IPS-NIHi7 (cell line): ENCODE measurements around the gene DHRSX.
"Not testable (repeated sequence)": the region's sequence is repeated elsewhere in the genome, so short reads cannot be mapped to it uniquely, and the experiment has no call there.

Experiments
- DNase-seq: peaks from one replicate; pipeline ENCODE4 v3.0.0; 2012; ENCODE audit warnings: mixed read lengths; ENCODE audit errors: extremely low spot score

Gene DHRSX

GRCh38 chrX:2425286-2426071, 75.3 kb downstream of the DHRSX start:
- peak; percentile 36 for DNase-seq

GRCh38 chrX:2424317-2424716, 76.5 kb downstream of the DHRSX start:
- DNase-seq = no peak

DNA sequence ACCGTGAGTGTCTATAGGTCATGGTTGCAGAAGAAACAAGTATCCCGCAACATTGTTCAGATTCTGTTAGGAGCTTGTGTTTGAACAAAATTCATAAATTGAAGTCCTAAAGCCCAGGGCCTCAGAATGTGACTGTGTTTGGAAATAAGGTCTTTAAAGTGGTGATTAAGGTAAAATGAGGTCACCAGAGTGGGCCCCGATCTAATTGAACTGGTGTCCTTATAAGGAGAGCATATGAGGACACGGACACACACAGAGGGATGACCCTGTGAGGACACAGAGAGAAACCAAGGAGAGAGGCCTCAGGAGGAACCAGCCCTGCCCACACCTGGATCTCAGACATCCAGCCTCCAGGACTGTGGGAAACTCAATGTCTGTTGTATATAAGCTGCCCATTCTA, 76.9 kb downstream of the DHRSX start:
- DNase-seq = no peak

DNA sequence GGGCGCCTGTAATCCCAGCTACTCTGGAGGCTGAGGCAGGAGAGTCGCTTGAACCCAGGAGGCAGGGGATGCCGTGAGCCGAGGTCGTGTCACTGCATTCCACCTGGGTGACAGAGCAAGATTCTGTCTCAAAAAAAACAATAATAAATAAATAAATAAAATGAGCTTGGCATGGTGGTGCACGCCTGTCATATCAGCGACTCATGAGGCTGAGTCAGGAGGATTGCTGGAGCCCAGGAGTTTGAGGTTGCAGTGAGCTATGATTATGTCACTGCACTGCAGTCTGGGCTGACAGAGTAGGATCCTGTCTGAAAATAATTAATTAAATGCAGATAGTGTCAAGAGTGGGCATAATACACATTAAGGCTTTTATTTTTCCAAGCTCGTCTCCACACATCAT, 77.5 kb downstream of the DHRSX start:
- DNase-seq = no peak

- DNase-seq = not testable (repeated sequence)
Observed at GRCh38 chrX:2419418-2419817, 81.4 kb downstream of the DHRSX start.

DNA sequence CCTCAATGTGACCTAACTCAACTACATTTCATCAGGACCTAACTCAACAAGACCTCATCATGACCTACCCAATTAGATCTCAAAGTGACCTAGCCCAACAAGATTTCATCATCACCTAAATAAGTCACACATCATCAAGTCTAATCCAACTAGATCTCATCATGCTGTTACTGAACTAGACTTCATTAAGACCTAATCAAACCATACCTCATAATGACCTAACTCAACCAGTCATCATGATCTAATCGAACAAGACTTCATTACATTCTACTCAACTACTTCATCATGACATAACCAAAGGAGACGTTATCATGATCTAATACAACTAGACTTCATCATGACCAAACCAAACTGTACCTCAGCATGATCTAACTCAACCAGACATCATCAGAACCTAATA, 82.8 kb downstream of the DHRSX start:
- DNase-seq = no peak

DNA sequence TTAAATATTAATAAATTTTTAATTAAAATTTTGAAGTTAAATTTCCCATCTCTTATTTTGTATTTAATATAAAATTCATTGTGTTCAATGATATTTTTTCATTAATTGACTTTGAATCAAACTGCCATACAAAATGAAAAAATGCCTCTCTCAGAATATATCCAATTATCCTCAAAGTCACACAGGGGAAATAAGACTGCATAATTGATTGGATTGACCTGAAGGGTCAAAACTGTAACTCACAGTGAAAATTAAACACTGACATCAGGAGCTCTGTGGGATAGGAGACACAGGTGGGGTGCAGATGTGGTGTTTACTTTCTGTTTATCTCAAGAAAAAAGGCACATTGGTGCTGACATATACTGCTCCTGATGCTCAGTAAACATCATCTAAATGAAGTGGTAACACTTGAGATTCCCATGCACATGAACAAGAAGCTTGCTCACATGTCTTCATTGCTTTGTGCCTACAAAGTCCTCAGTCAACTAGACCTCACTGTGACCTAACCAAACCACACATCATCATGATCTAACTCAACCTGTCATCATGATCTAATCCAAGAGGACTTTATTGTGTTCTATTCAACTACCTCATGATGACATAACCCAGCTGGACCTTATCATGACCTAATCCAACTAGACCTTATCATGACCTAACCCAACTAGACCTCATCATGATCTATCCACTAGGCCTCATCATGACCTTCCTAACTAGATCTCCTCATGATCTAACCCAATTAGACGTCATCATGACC, 83.7 kb downstream of the DHRSX start:
- no peak for DNase-seq

DNA sequence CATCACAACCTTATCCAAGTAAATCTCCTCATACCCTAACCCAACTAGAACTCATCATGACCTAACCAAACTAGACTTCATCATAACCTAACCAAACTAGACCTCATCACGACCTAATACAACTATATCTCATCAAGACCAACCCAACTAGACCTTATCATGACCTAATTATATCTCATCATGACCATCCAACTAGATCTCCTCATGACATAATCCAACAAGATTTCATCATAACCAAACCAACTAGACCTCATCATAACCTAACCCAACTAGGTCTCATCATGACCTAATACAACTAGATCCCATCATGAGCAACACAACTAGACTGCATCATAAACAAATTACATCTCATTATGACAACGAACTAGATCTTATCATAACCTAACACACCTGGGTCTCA, 86.4 kb downstream of the DHRSX start:
- DNase-seq = no peak

GRCh38 chrX:2413969-2414368, 86.8 kb downstream of the DHRSX start:
- no peak for DNase-seq

DNA sequence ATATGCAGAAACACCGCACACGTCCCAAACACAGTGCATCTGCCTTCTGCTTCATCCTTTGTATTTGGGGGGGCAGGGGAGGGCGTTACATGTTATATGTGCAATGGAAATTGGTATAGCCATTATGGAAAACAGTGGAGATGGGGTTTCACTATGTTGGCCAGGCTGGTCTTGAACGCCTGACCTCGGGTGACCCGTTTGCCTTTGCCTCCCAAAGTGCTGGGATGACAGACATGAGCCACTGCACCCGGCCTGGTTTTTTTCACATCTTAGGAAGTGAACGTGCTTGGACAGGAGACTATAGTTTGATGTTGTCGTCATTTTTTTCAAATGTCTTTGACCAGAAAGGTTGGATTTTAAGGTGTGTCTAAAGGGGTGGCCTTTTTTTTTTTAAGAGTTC, 88.6 kb downstream of the DHRSX start:
- no peak for DNase-seq

DNA sequence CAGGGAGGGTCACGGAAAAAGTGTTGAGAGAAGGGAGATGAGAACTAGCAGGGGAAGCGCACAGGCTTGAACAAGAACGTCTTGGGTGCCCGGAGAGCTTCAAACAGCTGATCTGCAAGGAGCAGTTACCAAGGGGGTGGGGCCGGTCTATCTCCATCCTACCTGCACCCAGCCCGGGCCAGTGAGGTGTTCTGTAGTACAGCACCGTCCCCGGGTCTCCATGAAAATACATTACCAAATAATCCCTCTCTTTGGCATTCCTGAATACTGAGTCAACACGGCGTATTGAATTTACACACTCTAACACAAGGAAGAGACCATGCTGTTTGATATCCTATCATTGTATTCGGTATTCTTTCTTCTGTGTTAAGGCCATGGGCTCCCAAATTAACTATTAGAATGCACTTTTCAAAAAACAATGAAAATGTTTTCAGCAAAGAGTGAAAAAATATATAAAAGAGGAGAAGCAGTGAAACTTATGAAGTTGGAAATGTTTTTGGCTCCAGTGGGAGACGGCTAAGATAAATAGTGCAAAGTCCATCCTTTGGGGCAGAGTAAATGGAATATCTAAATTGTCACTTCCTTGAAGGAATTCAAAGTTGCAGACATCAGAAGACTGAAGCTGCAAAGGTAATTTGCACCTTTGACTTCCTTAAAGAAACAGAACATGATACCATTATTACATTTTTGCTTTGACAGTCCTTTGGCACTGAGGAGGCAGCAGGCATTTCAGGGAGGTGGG, 90.3 kb downstream of the DHRSX start:
- no peak for DNase-seq

DNA sequence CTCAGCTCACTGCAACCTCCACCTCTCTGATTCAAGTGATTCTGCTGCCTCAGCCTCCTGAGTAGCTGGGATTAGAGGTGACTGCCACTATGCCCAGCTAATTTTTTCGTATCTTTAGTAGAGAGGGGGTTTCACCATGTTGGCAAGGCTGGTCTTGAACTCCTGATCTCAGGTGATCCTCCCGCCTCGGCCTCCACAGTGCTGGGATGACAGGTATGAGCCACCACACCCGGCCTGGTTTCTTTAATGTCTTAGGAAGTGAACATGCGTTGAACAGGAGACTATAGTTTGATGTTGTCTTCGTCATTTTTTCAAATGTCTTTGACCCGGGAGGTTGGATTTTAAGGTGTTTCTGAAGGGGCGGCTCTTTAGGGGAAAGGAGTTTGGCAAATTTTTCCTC, 91.0 kb downstream of the DHRSX start:
- DNase-seq = no peak

GRCh38 chrX:2408856-2409255, 91.9 kb downstream of the DHRSX start:
- no peak for DNase-seq

DNA sequence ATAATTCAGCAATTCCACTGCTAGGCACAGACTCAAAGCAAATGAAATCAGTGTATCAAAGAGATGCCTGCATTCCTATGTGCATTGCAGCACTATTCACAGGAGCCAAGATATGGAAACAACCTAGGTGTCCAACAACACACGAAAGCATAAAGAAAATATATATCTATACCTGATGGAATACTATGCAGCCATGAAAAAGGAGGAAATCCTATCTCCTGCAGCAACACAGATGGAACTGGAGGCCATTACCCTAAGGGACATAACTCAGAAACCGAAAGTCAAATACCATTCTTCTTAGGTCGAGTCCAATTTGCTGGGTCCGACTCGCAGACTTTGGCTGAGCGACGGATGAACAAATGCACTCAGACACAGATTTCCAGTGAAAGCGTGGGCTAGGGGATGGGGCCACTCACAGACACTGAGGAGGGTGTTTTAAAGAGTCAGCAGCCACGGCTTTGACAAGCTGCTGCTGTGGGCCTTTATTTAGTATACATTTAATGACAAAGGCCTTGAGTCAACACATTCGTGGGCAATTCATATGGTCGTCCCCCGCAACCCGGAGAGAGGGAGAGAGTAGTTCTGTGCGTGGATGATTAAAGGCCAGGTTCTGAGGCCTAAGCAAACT, 93.8 kb downstream of the DHRSX start:
- no peak for DNase-seq

- no peak for DNase-seq
Observed at GRCh38 chrX:2404776-2405175, 96.0 kb downstream of the DHRSX start.

DNA sequence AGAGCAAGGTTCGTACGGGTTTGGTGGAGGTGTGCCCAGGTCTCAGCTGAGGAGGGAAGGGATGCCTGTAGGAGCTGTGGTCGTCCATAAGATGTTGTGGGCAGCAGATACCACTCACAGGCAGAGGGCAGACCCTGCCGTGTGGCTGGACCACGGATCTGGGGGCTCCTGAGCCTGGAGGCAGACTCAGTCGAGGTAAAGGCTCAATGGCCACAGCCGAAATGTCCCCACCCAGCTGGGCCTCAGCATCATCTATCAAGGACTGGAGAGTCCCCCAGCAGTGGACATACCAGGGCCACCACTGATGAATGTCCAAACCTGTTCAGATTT, 98.5 kb downstream of the DHRSX start:
- DNase-seq = no peak

- DNase-seq = no peak
Observed at GRCh38 chrX:2401590-2402360, 99.0 kb downstream of the DHRSX start.

GRCh38 chrX:2401201-2401589, 99.6 kb downstream of the DHRSX start:
- no peak for DNase-seq

DNA sequence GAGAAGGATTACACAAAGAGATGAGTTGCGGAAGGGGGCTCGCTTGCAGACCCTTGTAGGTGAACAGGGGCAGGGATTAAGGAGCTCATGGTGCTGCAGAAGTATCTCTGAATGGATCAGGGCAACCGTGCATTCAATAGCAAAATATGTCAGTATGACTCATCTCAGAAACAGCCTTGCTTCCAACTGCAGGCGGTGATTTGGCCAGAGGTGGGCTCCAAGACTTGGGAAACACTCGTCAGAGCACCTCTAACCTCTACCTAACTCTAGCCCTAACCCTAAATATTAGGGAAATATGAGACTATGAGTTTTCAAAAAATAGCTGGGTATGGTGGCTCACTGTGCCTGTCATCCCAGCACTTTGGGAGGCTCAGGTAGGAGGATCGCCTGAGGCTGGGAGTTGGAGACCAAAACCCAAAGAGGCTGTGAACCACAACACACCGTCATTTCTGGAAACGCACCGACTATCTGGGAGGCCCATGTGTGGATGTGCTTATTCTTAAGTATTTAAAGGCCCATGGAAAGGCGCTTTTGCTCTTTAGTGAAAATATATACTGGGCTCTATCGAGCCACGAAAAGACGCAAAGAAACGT, 102.6 kb downstream of the DHRSX start:
- no peak for DNase-seq

DNA sequence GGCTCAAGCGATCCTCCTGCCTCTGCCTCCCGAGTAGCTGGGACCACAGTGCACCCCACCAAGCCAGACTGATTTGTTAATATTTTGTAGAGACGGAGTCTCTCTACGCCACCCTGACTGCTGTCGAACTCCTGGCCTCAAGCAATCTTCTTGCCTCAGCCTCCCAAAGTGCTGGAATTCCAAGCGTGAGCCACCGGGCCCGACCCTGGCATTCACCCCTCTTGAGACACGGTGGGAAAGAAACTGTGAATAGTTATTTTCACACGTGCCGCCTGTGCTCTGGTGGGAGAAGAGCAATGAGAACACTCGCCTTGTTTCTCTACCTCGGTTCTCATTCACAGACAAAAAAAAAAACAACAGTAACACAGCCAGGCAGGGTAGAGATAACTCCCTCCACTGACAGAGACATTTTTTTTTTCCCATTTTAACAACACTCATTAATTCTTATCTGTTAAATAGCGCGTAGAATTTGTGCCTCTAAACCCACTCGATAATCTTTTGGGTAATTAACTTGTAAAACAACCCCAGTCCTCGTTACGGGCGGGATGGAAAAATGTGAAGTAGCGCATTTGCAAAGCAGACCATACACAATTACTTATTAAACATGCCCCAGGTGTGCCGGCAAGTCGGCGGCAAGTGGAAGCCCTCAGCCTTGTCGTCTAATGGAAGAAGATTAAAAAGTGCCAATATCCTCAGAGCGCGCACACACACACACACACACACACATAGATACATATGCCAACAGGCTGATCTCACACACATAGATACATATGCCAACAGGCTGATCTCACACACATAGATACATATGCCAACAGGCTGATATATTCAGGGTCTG, 103.3 kb downstream of the DHRSX start:
- DNase-seq = no peak
